Measurements from ENCODE around the gene FHOD3.

The FHOD3 gene

GRCh38 chr18:36297417-36298125, at the start of gene FHOD3:
FHOD3 (plus strand) TSS chr18:36297713; CDS start chr18:36297836, 123 bp downstream.
- DNase-seq (ENCODE audit: low spot score): no peak

GRCh38 chr18:36249392-36249791, 48.1 kb upstream of the FHOD3 start:
- DNase-seq (ENCODE audit: low spot score): no peak

- DNase-seq (ENCODE audit: low spot score): no peak
These were observed 46.7 kb upstream of the FHOD3 start for GRCh38 chr18:36250827-36251226.

GRCh38 chr18:36255072-36255698, 42.3 kb upstream of the FHOD3 start:
- DNase-seq (ENCODE audit: low spot score): no peak

GRCh38 chr18:36256094-36256493, 41.4 kb upstream of the FHOD3 start:
- DNase-seq (ENCODE audit: low spot score): no peak

- no peak for DNase-seq (ENCODE audit: low spot score)
These were observed 34.5 kb upstream of the FHOD3 start for GRCh38 chr18:36262971-36263370.

- DNase-seq (ENCODE audit: low spot score): no peak
These were observed 33.2 kb upstream of the FHOD3 start for GRCh38 chr18:36264283-36264682.

GRCh38 chr18:36265015-36265414, 32.5 kb upstream of the FHOD3 start:
- DNase-seq (ENCODE audit: low spot score): no peak

GRCh38 chr18:36269157-36269556, 28.4 kb upstream of the FHOD3 start:
- no peak for DNase-seq (ENCODE audit: low spot score)

- DNase-seq (ENCODE audit: low spot score): no peak
These were observed 26.4 kb upstream of the FHOD3 start for GRCh38 chr18:36271153-36271552.

GRCh38 chr18:36273347-36273746, 24.2 kb upstream of the FHOD3 start:
- DNase-seq (ENCODE audit: low spot score): no peak

GRCh38 chr18:36274083-36274715, 23.3 kb upstream of the FHOD3 start:
- DNase-seq (ENCODE audit: low spot score): no peak

- no peak for DNase-seq (ENCODE audit: low spot score)
These were observed 22.0 kb upstream of the FHOD3 start for GRCh38 chr18:36275561-36275960.

- no peak for DNase-seq (ENCODE audit: low spot score)
These were observed 18.5 kb upstream of the FHOD3 start for GRCh38 chr18:36279001-36279400.

- DNase-seq (ENCODE audit: low spot score): no peak
These were observed 15.6 kb upstream of the FHOD3 start for GRCh38 chr18:36281936-36282335.

- DNase-seq (ENCODE audit: low spot score): no peak
These were observed 14.1 kb upstream of the FHOD3 start for GRCh38 chr18:36283448-36283847.

GRCh38 chr18:36284268-36284667, 13.2 kb upstream of the FHOD3 start:
- no peak for DNase-seq (ENCODE audit: low spot score)

GRCh38 chr18:36284671-36285295, 12.7 kb upstream of the FHOD3 start:
- DNase-seq (ENCODE audit: low spot score): peak; percentile 53

GRCh38 chr18:36287653-36288052, 9.9 kb upstream of the FHOD3 start:
- no peak for DNase-seq (ENCODE audit: low spot score)

- no peak for DNase-seq (ENCODE audit: low spot score)
These were observed 8.8 kb upstream of the FHOD3 start for GRCh38 chr18:36288689-36289088.

- no peak for DNase-seq (ENCODE audit: low spot score)
These were observed 3.5 kb upstream of the FHOD3 start for GRCh38 chr18:36294031-36294430.

GRCh38 chr18:36295214-36295613, 2.3 kb upstream of the FHOD3 start:
- DNase-seq (ENCODE audit: low spot score): no peak

GRCh38 chr18:36295880-36296301, 1.6 kb upstream of the FHOD3 start:
- DNase-seq (ENCODE audit: low spot score): no peak
